ENCODE results near the gene ST7L. TPM values are rescaled to one million over a fixed set of nuclear protein-coding genes. Genes with fewer than 3 reads are reported as not detected.

Gene ST7L
- 10 to 100 TPM; 10.5 to 14.5 TPM for total RNA-seq

- Histone ChIP-seq H3K9me3 (no peaks in the 10 kb centered on the region), H3K4me1 (peaks cover 0 to 39% of the 10 kb centered on the region in 2 donors), H3K27me3 (no peaks in the 10 kb centered on the region), H3K27ac (peak within 1 kb of the TSS; percentile 99), H3K4me3 (peak within 1 kb of the TSS; percentile 89 to 95), H3K36me3 (peaks cover 18% of the 10 kb centered on the region)
- peak in 1 of 2 donors; percentile 9 for TF ChIP-seq CTCF (IDR thresholded peaks at IDR 0.05)
- DNase-seq (ENCODE audit: low spot score), result peak; percentile 66
Measured at GRCh38 chr1:112618721-112619517, at the start of gene ST7L. TSS of gene ST7L (minus strand) at chr1:112619141. CDS start at chr1:112619113, 28 bp downstream.

GRCh38 chr1:112666946-112667345, 48.0 kb upstream of the ST7L start:
- no peak for DNase-seq (ENCODE audit: low spot score)
- Histone ChIP-seq H3K9me3 (no peaks in the 10 kb centered on the region), H3K4me1 (no peaks in the 10 kb centered on the region), H3K4me3 (no peak overlapping the region), H3K36me3 (peaks cover 67% of the 10 kb centered on the region), H3K27me3 (no peaks in the 10 kb centered on the region), H3K27ac (no peak overlapping the region)
- no peak for TF ChIP-seq CTCF (IDR thresholded peaks at IDR 0.05)

GRCh38 chr1:112665857-112666256, 46.9 kb upstream of the ST7L start:
- no peaks in the 10 kb centered on the region for H3K4me1 ChIP-seq
- DNase-seq (ENCODE audit: low spot score), result no peak
- peaks cover 78% of the 10 kb centered on the region for H3K36me3 ChIP-seq
- no peak for TF ChIP-seq CTCF (IDR thresholded peaks at IDR 0.05)
- no peaks in the 10 kb centered on the region for H3K27me3 ChIP-seq
- H3K27ac ChIP-seq, result no peak overlapping the region
- H3K9me3 ChIP-seq, result no peaks in the 10 kb centered on the region
- H3K4me3 ChIP-seq, result no peak overlapping the region

GRCh38 chr1:112651205-112651604, 32.3 kb upstream of the ST7L start:
- Histone ChIP-seq H3K4me3 (no peak overlapping the region), H3K4me1 (no peaks in the 10 kb centered on the region), H3K27ac (no peak overlapping the region), H3K27me3 (no peaks in the 10 kb centered on the region), H3K9me3 (no peaks in the 10 kb centered on the region), H3K36me3 (peaks cover 45% of the 10 kb centered on the region)
- no peak for DNase-seq (ENCODE audit: low spot score)
- TF ChIP-seq CTCF (IDR thresholded peaks at IDR 0.05), result no peak

GRCh38 chr1:112646225-112646624, 27.3 kb upstream of the ST7L start:
- Histone ChIP-seq H3K4me3 (no peak overlapping the region), H3K9me3 (no peaks in the 10 kb centered on the region), H3K4me1 (no peaks in the 10 kb centered on the region), H3K27ac (no peak overlapping the region), H3K36me3 (peaks cover 33% of the 10 kb centered on the region), H3K27me3 (no peaks in the 10 kb centered on the region)
- DNase-seq (ENCODE audit: low spot score), result no peak
- no peak for TF ChIP-seq CTCF (IDR thresholded peaks at IDR 0.05)
